LNCaP clone FGC (cell line): ENCODE results near the gene SLC22A16.

Experiments
- DNase-seq: peaks from one replicate; pipeline ENCODE4 v3.0.0-alpha.2; 2011; ENCODE audit warnings: low read depth
- H3K4me3 ChIP-seq: 2 replicates; pipeline ENCODE4 v1.5.1; 2011; ENCODE audit warnings: mild to moderate bottlenecking, low read depth, low read length, control low read depth
- TF ChIP-seq, protein P1 (sequence below): IDR thresholded peaks from 2 replicates; pipeline ENCODE4 v1.5.1; 2012; ENCODE audit warnings: mild to moderate bottlenecking; ENCODE audit not compliant: control insufficient read depth, insufficient read depth; ENCODE audit errors: extremely low read depth

The SLC22A16 gene

DNA sequence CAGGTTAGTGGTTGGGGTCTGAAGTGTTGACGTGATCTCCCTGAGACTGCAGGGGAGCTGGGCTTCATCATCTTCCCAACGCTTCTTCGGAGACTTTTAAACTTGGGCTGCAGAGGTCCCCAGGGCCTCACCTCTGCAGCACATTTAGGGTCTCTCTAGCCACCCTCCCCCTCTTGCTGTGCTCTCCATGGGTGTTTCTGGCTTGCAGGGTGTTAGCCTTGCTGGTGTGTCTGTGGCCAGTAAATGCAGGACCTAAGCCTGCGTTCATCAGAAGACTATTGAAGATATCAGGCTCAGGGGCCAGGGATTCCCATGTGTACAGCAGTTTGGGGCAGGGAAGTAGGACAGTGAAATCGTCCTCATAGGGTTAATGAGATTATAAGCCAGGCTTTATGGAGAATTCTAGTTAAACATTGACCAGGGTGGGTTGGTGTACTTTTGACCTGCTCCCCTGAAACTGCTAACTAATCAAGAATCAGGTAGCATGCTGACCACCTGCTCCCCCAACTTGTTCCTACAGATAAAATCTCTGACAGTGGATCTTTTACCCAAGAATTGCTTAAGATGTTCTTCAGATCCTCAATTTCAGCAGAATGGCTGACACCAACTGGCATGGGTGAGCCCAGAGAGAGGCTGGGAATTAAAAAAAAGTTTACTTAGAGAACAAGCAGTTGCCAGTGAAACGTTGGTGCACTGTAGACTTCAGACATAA, 57.2 kb downstream of the SLC22A16 start:
- DNase-seq, result no peak
- no peak overlapping the region for H3K4me3 ChIP-seq
- TF ChIP-seq, protein P1, sequence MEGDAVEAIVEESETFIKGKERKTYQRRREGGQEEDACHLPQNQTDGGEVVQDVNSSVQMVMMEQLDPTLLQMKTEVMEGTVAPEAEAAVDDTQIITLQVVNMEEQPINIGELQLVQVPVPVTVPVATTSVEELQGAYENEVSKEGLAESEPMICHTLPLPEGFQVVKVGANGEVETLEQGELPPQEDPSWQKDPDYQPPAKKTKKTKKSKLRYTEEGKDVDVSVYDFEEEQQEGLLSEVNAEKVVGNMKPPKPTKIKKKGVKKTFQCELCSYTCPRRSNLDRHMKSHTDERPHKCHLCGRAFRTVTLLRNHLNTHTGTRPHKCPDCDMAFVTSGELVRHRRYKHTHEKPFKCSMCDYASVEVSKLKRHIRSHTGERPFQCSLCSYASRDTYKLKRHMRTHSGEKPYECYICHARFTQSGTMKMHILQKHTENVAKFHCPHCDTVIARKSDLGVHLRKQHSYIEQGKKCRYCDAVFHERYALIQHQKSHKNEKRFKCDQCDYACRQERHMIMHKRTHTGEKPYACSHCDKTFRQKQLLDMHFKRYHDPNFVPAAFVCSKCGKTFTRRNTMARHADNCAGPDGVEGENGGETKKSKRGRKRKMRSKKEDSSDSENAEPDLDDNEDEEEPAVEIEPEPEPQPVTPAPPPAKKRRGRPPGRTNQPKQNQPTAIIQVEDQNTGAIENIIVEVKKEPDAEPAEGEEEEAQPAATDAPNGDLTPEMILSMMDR, result no peak

DNA sequence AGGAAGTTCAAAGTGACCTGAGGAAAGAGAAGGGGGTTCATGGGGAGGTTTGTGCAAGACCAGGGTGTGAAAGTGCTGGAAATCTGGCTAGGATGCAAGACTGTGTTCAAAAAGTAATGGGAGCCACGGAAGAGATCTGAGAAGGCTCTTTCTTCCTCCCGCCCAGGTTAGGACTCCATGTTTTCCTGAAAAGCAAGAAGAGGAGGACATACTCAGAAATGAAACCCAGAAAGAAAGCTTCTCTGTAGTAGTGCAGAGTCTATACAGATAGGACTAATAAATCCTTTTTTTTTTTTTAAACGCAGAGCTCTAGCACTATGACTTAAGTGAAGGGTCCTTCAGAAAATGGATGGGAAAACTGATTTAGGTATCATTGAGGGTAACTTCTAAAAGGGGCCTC, 57.8 kb downstream of the SLC22A16 start:
- TF ChIP-seq, protein P1, result no peak
- DNase-seq, result no peak
- H3K4me3 ChIP-seq, result no peak overlapping the region

DNA sequence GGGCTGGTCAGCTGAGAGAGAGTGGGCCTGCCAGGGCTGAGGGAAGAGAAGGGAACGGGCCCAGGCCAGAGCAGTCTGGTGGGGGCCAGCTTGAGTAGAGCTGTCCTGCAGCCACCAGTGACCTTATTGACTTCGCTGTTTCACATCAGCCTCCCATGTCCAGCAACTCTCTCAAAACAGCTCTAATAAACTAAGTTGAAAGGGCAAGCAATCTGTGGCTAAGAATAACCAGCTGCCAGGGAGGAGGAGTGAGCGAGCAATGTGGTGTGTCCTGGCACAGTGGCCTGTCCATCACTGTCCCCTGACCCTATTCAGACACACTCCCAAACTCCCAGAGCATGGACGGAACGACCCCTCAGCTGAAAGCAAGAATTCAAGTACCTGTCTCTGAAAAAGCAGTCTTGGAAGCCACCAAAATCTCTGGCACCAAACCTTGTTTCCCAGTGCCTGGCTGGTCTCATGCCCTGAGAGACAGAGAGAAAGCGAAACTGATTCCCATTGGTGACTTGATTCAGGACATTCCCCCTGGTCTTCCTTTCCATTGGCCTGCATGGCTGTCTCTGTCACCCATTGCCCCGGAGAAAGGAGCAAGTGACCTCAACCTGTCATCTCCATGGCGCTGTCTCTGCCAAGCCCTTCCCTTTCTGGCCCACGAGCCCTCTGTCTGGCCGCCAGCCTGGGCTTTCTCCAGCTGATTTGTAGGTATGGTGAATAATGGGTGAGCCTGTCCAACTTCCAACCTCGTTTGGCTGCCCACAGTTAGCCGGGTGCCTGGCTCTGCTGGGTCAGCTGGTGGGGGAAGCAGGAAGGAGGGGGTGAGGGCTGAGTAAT, 61.1 kb downstream of the SLC22A16 start, which contains the start of gene DDO:
TSS of gene DDO (minus strand) at position 490 of the 831 bp plus-strand sequence. CDS start 2,113 bp downstream, outside the sequence.
- peak; percentile 94 for DNase-seq
- TF ChIP-seq, protein P1, result no peak
- H3K4me3 ChIP-seq, result peak within 1 kb of the TSS; percentile 59

DNA sequence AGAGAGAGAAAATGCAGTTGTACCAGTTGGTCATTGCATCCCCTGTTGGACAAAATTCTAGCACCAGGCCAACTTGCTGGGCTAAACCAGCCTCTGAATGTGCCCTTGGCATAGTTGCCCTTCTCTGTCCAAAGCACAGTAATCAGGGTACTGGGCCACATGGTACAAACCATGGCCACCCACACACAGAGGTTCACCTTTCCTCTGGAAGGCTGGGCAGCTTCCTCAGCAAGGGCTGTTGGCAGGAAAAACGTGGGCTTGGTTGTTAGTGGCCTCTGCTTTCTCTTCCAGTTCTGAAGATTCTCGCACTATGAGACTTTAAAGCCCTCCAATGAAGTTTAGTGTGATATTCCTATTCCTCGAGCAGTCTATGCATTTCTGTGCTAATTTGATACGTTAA, 61.7 kb downstream of the SLC22A16 start:
- TF ChIP-seq, protein P1, result no peak
- no peak for DNase-seq
- peak overlapping the region; percentile 59 for H3K4me3 ChIP-seq

DNA sequence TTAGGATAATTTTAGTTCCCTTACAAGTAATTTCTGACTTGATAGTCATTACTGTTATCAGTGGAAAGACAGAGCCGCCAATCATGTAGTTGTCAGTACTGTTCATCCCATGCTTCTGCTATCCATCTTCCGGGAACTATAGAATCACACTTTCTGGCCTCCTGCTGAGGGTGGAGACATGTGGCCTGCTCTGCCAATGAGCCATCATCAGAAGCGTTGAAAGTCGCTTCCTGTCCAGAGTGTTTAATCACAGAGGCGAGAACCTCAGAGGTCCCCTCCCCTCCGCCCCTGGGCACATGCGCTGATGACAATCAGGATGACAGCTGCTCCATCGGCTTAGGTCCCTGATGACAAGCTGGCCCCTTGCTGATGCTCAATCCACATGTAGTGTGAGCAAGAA, 64.1 kb downstream of the SLC22A16 start:
- H3K4me3 ChIP-seq, result no peak overlapping the region
- no peak for DNase-seq
- TF ChIP-seq, protein P1, result no peak

DNA sequence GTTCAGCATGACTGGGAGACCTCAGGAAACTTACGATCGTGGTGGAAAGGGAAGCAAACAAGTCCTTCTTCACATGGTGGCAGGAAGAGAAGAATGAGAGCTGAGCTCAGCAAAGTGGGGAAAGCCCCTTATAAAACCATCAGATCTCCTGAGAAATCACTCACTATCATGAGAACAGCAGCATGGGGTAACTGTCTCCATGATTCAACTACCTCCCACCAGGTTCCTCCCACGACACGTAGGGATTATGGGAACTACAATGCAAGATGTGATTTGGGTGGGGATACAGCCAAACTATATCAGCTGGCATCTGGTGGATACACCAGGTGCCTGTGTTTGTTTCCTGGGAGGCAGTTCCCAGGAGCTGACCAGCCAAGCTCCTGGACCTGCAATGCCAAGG, 65.9 kb downstream of the SLC22A16 start:
- H3K4me3 ChIP-seq, result no peak overlapping the region
- TF ChIP-seq, protein P1, result no peak
- DNase-seq, result no peak

DNA sequence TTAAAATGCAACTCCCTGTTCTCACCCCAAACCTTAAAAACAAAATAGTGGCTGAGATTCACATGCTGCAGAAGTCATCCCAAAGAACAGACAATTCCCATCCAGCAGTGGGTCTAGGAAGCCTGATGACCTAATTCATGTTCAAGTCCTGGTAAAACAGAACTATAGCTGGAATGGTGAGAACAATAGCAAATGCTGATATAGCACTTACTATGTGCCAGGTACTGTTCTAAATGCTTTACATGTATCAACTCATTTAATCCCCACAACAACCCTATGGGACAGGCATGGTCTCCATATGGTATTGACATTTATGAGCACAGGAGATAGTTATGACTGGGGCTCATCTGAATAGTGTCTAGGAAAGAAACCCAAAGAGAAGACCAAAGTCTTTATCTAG, 66.6 kb downstream of the SLC22A16 start:
- TF ChIP-seq, protein P1, result no peak
- no peak for DNase-seq
- no peak overlapping the region for H3K4me3 ChIP-seq
